GM19372 (cell line): ENCODE data around the gene OXCT2.
A peak's percentile ranks its signal among the peaks of the same experiment; 100 is the strongest.
"Not testable (repeated sequence)": the region's sequence is repeated elsewhere in the genome, so short reads cannot be mapped to it uniquely, and the experiment has no call there.

Experiments used
- ATAC-seq: cut with Tn5 transposase; IDR thresholded peaks from one replicate; pipeline ENCODE4 v1.9.1; 2021; ENCODE audit warnings: mild to moderate bottlenecking, low read depth, moderate library complexity; ENCODE audit not compliant: unreplicated experiment

The OXCT2 gene

GRCh38 chr1:39771022-39771532 lies at the start of gene OXCT2:
OXCT2 (minus strand) TSS chr1:39771348; CDS start chr1:39771255, 93 bp downstream.
- not testable (repeated sequence) for ATAC-seq

- ATAC-seq, result no peak
These were observed 48.1 kb upstream of the OXCT2 start for GRCh38 chr1:39819091-39819812.

GRCh38 chr1:39818482-39818881 lies 47.3 kb upstream of the OXCT2 start:
- ATAC-seq, result no peak

GRCh38 chr1:39817091-39817932 lies 46.2 kb upstream of the OXCT2 start:
- ATAC-seq, result peak; percentile 82

GRCh38 chr1:39816415-39817090 lies 45.4 kb upstream of the OXCT2 start:
- peak; percentile 43 for ATAC-seq

GRCh38 chr1:39812913-39813312 lies 41.8 kb upstream of the OXCT2 start:
- no peak for ATAC-seq

GRCh38 chr1:39808784-39809517 lies 37.8 kb upstream of the OXCT2 start:
- no peak for ATAC-seq

GRCh38 chr1:39805385-39805784 lies 34.2 kb upstream of the OXCT2 start:
- no peak for ATAC-seq

- no peak for ATAC-seq
These were observed 31.5 kb upstream of the OXCT2 start for GRCh38 chr1:39802496-39803260.

- no peak for ATAC-seq
These were observed 29.3 kb upstream of the OXCT2 start for GRCh38 chr1:39800471-39800835.

- peak; percentile 60 for ATAC-seq
These were observed 28.8 kb upstream of the OXCT2 start for GRCh38 chr1:39799770-39800470.

- peak; percentile 90 for ATAC-seq
These were observed 28.0 kb upstream of the OXCT2 start for GRCh38 chr1:39798859-39799769.

- no peak for ATAC-seq
These were observed 24.5 kb upstream of the OXCT2 start for GRCh38 chr1:39795651-39796050.

GRCh38 chr1:39791838-39792237 lies 20.7 kb upstream of the OXCT2 start:
- no peak for ATAC-seq

- no peak for ATAC-seq
These were observed 18.5 kb upstream of the OXCT2 start for GRCh38 chr1:39789571-39790110.

GRCh38 chr1:39788758-39789570 lies 17.8 kb upstream of the OXCT2 start, which contains the start of gene BMP8B:
BMP8B (minus strand) TSS chr1:39788865; CDS start chr1:39788485, 380 bp downstream.
- peak; percentile 65 for ATAC-seq

- ATAC-seq, result peak; percentile 23
These were observed 17.2 kb upstream of the OXCT2 start for GRCh38 chr1:39788426-39788757.
